GM18867 (cell line): Measurements from ENCODE around the gene HMGA1.
"Not testable (repeated sequence)": the region's sequence is repeated elsewhere in the genome, so short reads cannot be mapped to it uniquely, and the experiment has no call there.

Experiments used
- ATAC-seq: cut with Tn5 transposase; IDR thresholded peaks from one replicate; pipeline ENCODE4 v1.9.1; 2021; ENCODE audit warnings: mild to moderate bottlenecking, moderate library complexity; ENCODE audit not compliant: unreplicated experiment

HMGA1 gene

DNA sequence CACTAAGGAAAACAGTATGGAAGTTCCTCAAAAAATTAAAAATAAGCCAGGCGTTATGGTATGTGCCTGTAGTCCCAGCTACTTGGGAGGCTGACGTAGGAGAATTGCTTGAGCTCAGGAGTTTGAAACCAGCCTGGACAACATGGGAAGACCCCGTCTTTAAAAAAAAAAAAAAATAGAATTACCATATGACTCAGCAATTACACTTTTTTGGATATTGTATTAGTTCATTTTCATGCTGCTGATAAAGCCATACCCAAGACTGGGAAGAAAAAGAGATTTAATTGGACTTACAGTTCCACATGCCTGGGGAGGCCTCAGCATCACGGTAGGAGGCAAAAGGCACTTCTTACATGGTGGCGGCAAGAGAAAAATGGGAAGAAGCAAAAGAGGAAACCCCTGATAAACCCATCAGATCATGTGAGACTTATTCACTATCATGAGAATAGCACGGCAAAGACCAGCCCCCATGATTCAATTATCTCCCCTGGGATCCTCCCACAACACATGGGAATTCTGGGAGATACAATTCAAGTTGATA lies 22.9 kb downstream of the HMGA1 start:
- ATAC-seq: no peak

GRCh38 chr6:34260576-34261267 lies 24.0 kb downstream of the HMGA1 start:
- ATAC-seq: no peak

GRCh38 chr6:34263484-34263883 lies 26.8 kb downstream of the HMGA1 start:
- ATAC-seq: not testable (repeated sequence)

DNA sequence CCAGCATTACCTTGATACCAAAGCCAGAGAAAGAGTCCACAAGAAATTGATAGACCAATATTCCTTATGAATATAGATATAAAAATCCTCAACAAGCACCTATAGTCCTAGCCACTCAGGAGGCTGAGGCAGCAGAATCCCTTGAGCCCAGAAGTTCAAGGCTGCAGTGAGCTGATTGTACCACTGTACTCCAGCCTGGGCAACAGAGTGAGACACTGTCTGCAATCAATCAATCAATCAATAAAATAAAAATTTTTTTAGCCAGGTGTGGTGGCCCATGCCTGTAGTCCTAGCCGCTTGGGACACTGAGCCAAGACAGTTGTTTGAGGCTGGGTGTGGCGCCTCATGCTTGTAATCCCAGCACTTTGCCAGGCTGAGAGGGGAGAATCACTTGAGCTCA lies 31.1 kb downstream of the HMGA1 start:
- no peak for ATAC-seq

- ATAC-seq: not testable (repeated sequence)
Measured at GRCh38 chr6:34269132-34269531, 32.5 kb downstream of the HMGA1 start.

- ATAC-seq: not testable (repeated sequence)
Measured at GRCh38 chr6:34269658-34270341, 33.1 kb downstream of the HMGA1 start.

- ATAC-seq: no peak
Measured at GRCh38 chr6:34272013-34272926, 35.6 kb downstream of the HMGA1 start.

DNA sequence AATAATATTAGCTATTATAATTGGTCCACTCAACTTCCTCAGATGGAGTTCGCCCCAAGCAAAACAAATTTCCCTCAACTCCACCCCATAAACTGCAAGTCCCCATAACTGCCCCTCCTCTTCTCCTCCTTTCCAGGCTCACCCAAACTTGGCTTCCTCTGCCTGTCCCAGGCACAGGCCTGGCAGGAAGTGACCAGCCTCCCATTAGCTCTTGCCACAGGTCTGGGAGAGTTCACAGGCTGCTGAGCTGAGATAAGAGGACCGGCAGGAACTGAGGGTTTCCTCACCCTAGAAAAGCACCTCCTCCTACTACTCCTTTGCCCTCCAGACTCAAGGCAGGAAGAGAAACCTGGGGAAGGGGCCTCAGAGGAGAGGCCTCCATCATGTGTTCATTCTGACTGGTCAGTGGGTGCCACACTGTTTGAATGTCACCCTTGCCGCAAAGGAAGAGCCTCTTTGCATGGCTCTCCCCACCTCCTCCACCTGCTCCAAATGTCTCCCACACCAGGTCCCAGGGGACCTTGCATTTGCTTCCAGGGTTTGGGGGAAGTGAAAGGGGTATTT lies 36.7 kb downstream of the HMGA1 start:
- no peak for ATAC-seq

DNA sequence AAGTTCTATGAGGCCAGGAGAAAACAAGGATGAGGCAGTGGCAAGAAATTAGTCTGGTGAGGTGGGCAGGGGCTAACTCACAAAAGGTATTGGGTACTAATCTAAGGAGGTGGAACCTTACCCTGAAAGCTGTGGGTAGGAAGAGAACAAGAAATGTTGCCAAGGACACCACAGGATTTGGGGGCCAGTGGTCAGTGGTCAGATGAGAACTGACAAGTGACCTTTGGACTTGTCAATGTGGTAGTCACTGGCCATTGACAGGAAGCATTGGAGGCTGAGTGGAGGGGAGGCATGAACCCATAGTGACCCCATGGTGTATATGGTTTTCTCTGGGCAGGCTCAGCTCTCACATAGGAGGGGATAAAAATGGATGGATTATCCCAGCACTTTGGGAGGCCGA lies 37.5 kb downstream of the HMGA1 start:
- no peak for ATAC-seq

DNA sequence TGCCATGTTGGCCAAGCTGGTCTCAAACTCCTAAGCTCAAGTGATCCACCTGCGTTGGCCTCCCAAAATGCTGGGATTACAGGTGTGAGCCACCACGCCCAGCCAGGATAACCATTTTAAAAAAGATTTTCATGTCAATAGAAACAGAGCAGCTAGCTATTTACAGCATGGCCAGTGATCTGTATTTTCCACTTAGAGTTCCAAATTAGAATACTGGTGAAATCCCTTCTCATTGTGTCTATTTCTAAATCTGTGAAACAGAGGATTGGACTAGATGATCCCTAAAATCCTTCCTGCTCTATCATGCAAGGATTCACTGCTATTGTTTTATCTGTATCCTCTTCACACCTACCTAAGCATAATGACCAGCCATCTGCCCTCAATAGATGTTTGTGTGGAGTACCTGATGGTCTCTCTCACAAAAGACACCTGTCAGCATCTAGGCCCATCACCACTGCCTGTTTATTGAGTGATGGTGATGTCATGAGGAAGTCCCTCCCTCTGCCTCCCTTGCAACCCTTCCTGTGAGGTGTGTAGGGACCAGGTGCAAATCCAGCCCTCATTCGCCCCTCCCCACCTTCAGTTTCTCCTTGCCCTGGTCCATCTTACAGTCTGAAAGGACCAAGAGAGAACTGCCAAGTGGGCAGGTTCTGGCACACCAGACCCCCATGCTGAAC lies 38.6 kb downstream of the HMGA1 start:
- ATAC-seq: no peak

DNA sequence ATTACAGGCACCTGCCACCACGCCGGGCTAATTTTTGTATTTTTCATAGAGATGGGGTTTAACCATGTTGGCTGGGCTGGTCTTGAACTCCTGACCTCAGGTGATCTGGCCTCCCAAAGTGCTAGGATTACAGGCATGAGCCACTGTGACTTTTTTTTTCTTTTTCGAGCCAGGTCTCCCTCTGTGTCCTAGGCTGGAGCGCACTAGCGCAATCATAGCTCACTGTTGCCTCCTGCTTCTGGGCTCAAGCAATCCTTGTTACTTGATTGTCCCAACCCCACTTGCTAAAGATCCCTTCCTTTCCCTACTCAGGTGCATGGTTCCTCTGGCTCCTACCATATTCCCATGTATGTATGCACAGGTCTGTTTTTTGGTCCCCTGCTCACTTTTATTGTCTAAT lies 39.5 kb downstream of the HMGA1 start:
- no peak for ATAC-seq

- no peak for ATAC-seq
Measured at GRCh38 chr6:34276881-34277762, 40.4 kb downstream of the HMGA1 start.

DNA sequence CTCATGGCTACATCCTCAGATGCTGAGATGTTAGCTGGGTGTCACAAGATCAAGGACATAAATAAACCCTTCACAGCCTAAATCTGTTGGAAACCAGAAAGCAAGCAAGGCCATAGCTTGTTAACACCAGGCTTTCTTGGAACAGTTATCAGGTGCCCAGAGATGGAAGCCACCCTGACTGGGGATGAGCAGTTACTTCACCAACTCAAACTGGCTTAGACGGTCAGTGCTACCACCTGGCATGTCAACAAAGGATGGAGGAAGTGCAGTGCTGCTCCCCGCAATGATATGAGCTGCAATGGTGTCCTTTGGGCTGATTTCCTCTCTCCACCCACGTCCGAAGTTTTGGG lies 41.1 kb downstream of the HMGA1 start:
- no peak for ATAC-seq

DNA sequence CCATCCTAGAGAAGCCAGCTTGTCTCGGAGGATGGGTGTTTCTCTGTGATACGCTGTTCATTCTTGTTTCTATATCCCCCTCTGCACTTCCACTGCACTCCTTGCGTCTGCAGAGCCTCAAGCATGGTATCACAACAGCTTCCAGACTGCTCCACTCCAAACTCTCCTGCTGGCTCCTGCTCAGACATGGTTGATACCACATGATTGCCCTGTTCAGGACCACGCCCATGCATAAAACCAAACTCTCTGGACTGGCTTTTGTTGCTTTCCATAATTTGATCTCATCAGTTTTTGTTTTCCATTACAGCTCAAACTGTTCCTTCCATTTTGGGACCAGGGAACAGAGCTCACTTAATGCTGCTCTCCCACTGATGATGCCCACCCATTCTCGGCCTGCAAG lies 42.2 kb downstream of the HMGA1 start:
- ATAC-seq: no peak

- ATAC-seq: no peak
Measured at GRCh38 chr6:34280216-34280615, 43.5 kb downstream of the HMGA1 start.

GRCh38 chr6:34281702-34282334 lies 45.1 kb downstream of the HMGA1 start:
- ATAC-seq: no peak

DNA sequence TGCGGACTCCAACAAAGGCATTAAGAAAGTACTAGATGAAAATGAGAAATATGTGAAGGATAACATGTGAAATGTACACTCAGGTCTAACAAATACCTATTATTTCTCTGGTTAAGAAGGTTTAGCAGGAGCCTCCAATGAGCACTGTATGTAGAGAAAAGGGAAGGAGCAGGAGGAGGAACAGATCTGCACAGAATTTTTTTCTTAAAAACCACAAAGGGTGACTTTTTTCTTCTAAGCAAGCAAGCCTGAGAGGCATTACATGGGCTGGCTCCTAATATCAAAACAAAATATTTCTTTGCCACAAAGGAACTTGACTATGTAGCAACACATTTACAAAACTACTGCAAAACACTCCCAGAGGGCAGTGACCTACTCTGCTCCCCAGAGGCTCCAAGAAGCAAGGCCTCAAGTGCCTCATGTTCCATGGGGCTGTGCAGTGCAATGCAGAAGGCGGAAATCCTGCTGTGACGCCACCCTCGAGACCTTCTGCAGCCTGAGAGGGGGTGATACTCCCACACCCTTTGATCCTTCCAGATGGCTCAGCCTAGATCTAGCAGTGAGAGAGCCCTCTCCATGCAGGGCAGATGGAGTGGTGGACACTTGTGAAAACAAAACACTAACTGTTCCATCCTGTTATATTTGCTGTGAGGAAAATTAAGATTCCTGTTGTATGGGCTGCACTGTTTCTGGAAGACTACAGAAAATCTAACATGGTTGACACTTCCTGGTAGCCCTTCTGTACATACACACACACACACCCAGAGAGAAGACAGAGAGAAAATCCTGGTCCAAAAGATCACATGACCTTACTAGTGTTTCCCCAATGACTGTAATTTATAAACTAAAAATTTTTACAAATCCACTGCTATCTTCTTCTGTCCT lies 48.1 kb downstream of the HMGA1 start:
- ATAC-seq: no peak
